DMS53 treated with DMSO at 0.1 percent for 48 hours (cell line): ENCODE data around the gene AUTS2.

Experiments used
- DNase-seq: peaks from one replicate; lab custom pipeline; 2025; ENCODE audit not compliant: unreplicated experiment; lab: John Stamatoyannopoulos, UW

The AUTS2 gene

DNA sequence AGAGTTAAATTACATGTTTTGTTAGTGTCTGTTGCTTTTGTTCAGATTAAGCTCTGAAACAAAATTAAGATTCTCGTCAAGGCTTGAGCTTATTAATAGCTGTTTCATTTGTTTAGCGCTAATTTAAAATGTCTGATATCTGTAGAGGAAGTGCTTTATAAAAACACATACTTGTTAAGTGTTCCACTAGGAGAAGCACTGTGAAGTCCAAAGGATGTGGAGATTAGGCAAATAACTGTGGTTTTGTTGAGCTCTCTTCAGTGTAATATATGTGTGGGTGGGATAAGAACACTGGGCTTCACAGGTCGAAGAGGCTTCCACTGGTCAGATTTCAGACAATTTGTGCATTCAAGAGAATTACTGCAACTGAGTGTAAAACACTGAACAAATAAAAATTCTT, 242.0 kb downstream of the AUTS2 start:
- DNase-seq = no peak

GRCh38 chr7:69843653-69844052, 245.4 kb downstream of the AUTS2 start:
- no peak for DNase-seq

DNA sequence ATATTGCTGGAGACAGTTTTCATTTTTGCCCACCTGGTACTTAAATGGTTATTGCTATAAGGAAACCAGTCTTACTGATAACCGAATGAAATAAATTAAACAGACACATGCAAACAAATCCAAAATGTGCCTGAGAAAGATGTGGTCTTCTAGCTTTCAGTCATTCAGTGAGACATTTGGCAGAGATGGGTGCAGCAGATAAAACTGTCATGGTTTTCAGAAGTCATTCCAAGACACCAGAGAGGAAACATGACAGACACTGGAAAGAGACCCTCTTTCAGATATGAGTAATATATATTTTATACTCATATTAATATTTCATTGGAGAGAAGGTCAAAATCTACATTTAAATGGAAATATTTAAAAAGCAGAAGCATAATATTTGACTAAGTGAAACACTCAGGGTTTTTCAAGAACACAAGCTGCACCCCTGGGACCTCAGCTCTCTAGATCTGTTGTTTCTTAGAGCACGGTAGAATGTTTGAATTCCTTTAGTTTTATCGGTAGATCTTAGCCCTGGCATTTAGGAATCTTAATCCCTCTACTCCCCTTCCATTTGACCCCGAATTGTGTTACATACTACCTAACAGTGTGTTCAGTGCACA, 246.1 kb downstream of the AUTS2 start:
- DNase-seq = no peak

DNA sequence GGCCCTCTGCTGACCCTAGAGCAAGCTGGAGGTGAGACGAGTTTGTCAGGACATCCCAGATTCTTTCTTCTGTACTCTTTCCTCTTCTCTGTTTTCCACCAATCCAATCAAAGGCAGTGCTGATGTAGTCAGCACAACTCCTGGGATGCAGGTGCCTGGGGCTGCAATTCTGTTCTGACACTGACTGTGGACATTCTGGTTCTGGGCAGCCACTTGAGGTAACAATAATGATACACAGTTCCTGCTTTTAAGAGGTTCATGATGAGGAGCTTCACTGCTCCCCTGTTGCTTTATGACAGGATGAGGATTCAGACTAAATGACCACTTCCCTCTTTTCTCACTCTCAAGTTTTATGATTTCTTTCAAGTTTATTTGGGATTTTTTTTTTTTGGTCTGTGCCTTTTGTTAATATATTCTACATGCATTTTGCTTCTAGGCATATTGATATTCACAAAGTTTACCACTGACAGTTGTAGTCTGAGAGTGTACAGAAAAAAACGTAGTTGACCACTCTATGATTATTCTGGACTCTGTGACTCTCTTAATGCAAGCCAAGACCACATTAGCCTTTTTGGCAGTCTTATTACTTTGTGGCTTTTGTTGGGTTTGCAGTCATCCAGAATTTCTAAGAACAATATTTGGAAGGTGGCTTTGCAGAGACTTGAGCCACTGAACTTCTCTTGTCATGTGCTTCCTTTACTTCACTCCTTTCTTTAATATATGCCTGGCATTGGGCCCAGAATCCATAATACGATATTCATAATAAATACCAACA, 247.6 kb downstream of the AUTS2 start:
- no peak for DNase-seq

GRCh38 chr7:69847921-69848612, 249.8 kb downstream of the AUTS2 start:
- no peak for DNase-seq

GRCh38 chr7:69849268-69849667, 251.0 kb downstream of the AUTS2 start:
- no peak for DNase-seq

DNA sequence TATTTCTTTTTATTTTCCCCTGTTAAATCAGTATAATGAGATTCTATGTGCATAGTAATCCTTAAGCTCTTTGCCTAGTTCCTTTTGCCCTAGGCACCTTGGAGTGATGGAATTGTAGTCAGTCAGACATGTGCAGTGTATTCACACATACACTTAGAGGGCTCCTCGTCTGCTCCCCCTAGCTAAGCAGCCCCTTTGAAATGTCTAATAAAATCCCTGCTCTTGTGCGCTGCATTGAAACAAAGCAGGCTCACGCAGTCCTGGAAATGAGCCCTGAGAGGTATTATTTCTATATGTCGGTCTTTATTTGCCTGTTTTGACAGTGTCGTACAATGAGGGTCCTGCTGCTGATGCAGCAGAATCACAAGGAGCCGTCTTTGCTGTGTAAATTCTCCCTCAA, 258.7 kb downstream of the AUTS2 start:
- DNase-seq = no peak

DNA sequence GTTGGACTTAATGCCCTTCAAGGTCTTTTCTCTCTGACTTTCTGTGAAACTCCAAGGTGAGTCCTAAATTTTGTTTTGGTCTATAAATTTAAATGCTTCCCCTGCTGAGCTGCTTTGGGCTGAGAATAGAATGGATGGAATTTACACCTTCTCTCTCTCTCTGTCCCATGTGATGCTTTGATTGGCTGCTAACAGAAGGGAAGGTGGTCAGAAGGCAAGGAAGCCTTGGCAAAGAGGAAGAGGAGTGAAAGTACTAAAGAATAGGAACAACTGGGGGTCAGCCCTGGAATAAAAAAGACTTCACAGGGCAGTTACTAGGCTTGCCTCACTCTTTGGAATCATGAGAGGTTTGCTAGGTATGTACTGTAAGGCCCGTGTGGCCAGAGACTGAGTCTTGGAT, 260.2 kb downstream of the AUTS2 start:
- DNase-seq = no peak

DNA sequence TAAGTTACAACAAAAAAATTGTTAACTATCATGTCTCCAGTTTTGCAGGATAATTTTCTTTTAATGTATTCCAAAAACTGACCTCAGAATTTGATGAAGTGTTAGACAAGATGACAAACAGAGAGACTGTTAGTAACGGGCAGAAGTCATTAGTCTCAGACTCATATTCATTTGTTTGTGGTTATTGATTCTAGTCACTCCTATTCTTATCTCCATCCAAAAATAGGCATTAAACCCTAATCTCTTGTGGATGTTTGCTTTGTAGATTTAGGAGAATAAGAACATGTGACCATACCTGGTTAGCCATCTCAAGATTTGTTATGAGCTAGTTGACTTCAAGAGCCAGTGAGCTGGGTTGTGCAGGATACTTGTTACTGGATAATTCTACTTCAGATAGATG, 261.1 kb downstream of the AUTS2 start:
- no peak for DNase-seq

GRCh38 chr7:69860486-69860885, 262.2 kb downstream of the AUTS2 start:
- DNase-seq = no peak

- DNase-seq = no peak
These were observed 262.8 kb downstream of the AUTS2 start for GRCh38 chr7:69860941-69861622.

DNA sequence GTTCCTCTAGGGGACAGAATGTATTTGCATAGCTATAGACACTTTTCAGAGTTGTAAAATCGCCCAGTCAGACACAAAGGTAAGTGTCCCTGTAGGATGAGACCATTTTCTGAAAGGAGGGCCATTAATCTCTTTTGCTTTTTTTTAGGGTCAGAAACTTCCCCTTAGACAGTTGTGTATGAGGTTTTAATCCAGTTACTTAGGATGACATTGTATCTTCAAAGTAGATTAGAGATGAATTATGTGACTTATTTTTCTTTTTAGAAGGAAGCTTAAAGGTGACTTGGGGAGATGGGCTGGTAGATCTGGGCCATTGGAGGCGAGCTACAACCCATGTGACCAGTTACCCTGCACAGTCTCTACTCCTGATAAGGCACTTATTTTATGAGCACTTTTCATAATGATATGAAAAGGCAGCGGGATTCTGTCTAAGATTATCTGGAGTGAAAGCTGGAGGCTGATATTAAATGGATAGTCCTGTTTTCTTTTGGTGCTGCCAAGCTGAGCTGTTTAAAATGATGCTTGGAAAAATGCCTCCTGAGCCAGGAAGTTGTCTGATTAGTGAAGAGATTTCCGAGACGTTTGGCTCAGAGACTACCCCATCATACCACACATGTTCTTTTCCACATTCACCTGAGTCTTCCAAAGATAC, 264.3 kb downstream of the AUTS2 start:
- DNase-seq = no peak

- no peak for DNase-seq
These were observed 266.0 kb downstream of the AUTS2 start for GRCh38 chr7:69864274-69864673.

DNA sequence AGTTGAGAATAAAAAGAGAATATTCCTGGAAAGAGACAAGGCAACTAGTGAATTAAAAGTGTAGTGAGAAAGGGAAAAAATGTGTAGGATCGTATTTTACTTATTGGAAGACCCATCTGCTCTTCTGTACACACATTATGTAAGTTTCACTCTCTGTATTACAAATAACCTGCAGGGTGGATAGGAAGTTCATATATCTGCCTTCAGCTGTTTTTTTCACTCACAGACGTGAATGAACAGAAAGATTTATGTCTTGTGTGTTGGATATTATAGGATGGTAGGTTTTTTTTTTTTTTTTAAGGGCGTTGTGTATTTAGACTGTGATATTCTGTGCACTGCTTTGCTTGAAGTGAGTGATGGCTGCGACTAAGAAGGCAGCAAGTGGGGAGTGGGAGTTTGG, 266.5 kb downstream of the AUTS2 start:
- no peak for DNase-seq

DNA sequence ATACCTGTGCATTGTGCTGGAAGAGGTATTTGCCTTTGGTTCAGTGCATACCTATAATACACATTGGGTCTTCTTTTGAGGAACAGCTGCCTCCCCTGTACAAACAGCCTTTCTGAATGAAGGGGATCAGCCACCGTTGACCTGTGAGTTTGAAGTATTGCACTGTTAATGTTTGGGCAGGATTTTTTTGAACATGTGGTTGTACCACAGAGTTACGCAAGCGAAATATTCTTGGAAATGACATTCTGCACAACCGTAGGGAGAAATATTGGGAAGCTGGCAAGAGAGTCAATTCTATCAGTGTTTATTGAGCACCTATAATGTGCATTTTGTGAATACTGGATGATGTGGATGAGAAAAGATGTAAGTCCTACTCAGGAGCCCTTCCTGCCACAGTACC, 270.6 kb downstream of the AUTS2 start:
- no peak for DNase-seq

DNA sequence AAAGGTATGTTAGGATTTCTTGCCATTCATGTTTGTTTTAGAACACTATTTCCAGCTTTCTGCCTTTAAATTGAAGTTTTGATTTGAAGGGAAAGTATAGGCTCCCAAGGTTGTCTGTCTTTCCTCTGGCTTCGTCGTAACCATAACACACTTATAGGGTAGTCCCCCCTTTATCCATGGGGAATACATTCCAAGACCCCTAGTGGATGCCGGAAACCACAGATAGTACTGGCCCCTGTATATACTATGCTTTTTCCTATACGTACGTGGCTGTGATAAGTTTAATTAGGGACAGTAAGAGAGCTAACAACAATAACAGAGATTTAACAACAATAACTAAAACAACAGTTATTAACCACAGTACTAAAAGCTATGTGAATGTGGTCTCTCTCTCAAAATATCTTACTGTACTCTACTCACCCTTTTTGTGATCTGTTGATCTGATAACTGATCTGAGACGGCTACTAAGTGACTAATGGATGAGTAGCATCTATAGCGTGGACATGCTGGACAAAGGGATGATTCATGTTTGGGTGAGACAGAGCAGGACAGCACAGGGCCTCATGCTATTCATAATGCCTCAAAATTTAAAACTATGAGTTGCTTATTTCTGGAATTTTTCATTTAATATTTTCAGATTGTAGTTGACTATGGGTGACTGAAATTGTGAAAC, 273.1 kb downstream of the AUTS2 start:
- no peak for DNase-seq

DNA sequence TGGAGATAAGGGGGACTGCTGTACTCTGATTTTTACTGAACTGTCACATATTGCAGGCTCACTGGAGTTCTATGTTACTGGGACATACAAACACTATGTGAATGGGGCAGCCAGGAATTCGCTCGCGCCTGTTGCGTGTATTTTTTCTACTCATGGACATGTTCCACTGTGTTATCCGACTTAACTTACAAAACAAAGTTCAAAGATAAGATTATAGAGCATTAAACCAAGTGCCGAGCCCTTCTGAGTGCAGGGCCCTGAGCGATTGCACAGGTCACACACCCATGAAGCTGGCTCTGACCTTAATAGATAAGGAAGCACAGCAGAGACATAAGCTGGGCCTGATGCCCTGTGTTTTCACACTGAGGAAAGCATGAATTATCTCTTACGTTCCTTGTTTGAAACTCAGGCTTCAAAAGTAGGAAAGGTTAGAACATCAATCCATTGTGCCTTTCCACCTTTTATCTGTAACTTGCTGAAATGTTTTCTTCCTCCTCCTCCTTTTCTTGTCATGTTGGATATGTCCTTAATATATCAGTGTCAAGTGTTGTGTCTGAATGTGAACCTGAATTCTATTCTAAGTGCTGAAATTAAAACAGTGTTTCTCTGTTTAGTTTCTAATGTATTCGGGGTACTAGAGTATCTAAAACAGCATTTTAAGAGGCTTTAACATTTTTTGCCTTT, 273.8 kb downstream of the AUTS2 start:
- no peak for DNase-seq

DNA sequence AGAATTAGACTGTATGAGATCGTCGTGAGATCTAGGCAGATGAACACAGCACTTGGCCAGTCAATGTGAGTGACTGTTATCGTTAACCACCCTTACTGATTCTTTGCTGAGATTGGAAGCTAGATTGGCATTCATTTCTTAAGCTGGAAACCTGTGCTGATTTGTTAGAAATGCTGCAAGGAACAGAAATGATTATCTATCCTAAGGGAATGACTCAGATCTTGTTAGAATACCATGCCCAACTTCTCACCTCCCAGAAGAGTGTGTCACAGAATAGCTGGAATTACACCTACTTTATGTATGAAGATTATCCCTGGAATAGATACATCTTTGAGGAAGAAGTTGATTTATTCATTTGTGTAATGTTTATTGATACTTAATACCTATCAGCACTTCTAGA, 275.2 kb downstream of the AUTS2 start:
- no peak for DNase-seq

- DNase-seq = no peak
These were observed 279.7 kb downstream of the AUTS2 start for GRCh38 chr7:69878015-69878414.

- DNase-seq = no peak
These were observed 280.3 kb downstream of the AUTS2 start for GRCh38 chr7:69878591-69878990.
